HepG2 (cell line): Measurements from ENCODE around the gene BICRAL. TPM values are rescaled to one million over a fixed set of nuclear protein-coding genes. Genes with fewer than 3 reads are reported as not detected.

ENCODE experiments used
- FOXK1 ChIP-seq: sonication (generic); formaldehyde crosslinking; IDR thresholded peaks from 2 replicates; pipeline ENCODE4 v1.4.0; 2020; ENCODE audit warnings: low read depth, missing genetic modification reagents, borderline replicate concordance
- GFI1 ChIP-seq: sonication (generic); formaldehyde crosslinking; IDR thresholded peaks from 2 replicates; pipeline ENCODE4 v1.5.0; 2020; ENCODE audit warnings: missing genetic modification reagents, mild to moderate bottlenecking, borderline replicate concordance
- KLF16 ChIP-seq, 2 experiments: sonication (generic) in 1 of 2; formaldehyde crosslinking in 1 of 2; IDR thresholded peaks; 2 replicates each; pipeline versions ENCODE4 v1.6.1 to v1.8.0; 2016 to 2023; ENCODE audit warnings: missing genetic modification reagents in 2 of 2, missing compliant biosample characterization in 1 of 2
- MAFG ChIP-seq: sonication (generic); formaldehyde crosslinking; IDR thresholded peaks from 2 replicates; pipeline ENCODE4 v1.5.1; 2020; ENCODE audit warnings: mild to moderate bottlenecking, missing genetic modification reagents
- MED1 ChIP-seq: sonication (generic); formaldehyde crosslinking; IDR thresholded peaks from 2 replicates; pipeline ENCODE4 v1.4.0; 2020; ENCODE audit warnings: missing genetic modification reagents
- PATZ1 ChIP-seq: sonication (generic); formaldehyde crosslinking; IDR thresholded peaks from 2 replicates; pipeline ENCODE4 v1.4.0; 2020; ENCODE audit warnings: missing genetic modification reagents
- PHF21A ChIP-seq: sonication (generic); formaldehyde crosslinking; IDR thresholded peaks from 2 replicates; pipeline ENCODE4 v1.5.0; 2020; ENCODE audit warnings: mild to moderate bottlenecking, missing genetic modification reagents
- SRSF4 ChIP-seq: fragments of 200-400 bp; formaldehyde crosslinking; IDR thresholded peaks from one replicate; pipeline ENCODE4 v1.6.1; 2018; ENCODE audit warnings: mild to moderate bottlenecking, low read depth, low read length, moderate library complexity; ENCODE audit not compliant: poor library complexity, severe bottlenecking
- TBL1XR1 ChIP-seq: fragments of 150-350 bp; IDR thresholded peaks from 2 replicates; pipeline ENCODE4 v1.6.1; 2014; ENCODE audit warnings: borderline replicate concordance, low read length; ENCODE audit not compliant: partially characterized antibody
- ZC3H4 ChIP-seq: sonication (generic); formaldehyde crosslinking; IDR thresholded peaks from 2 replicates; pipeline ENCODE4 v1.4.0; 2020; ENCODE audit warnings: missing genetic modification reagents, borderline replicate concordance
- ZFP36 ChIP-seq: fragments of 150-350 bp; IDR thresholded peaks from 2 replicates; pipeline ENCODE4 v1.6.1; 2018; ENCODE audit warnings: borderline replicate concordance, low read length, low read depth; ENCODE audit not compliant: partially characterized antibody
- ZNF234 ChIP-seq: sonication (generic); formaldehyde crosslinking; conservative IDR thresholded peaks from 2 replicates; pipeline ENCODE4 v1.5.1; 2020; ENCODE audit warnings: mild to moderate bottlenecking, missing genetic modification reagents
- ZNF354B ChIP-seq: sonication (generic); formaldehyde crosslinking; IDR thresholded peaks from 2 replicates; pipeline ENCODE4 v1.8.0; 2022; ENCODE audit warnings: mild to moderate bottlenecking, missing genetic modification reagents
- ZNF704 ChIP-seq: sonication (generic); formaldehyde crosslinking; IDR thresholded peaks from 2 replicates; pipeline ENCODE4 v1.8.1; 2023; ENCODE audit warnings: mild to moderate bottlenecking, inconsistent platforms, moderate library complexity, missing genetic modification reagents, borderline replicate concordance
- ZSCAN21 ChIP-seq: sonication (generic); formaldehyde crosslinking; IDR thresholded peaks from 2 replicates; pipeline ENCODE4 v1.8.0; 2022; ENCODE audit warnings: mild to moderate bottlenecking, missing genetic modification reagents, moderate library complexity, borderline replicate concordance
- polyA plus RNA-seq, 8 experiments: library from polyadenylated mRNA; depleted of rRNA in 3 of 8; stranded (reverse) in 7 of 8; unstranded in 1 of 8; fragments of >200 nt; fragmentation: Illumina TruSeq in 4 of 8; extraction: Trizol in 4 of 8; gene quantifications; 2 replicates each; pipeline versions ENCODE4 v1.2.1 to v1.2.3, GENCODE V29; 2011 to 2016; ENCODE audit warnings: low read depth in 4 of 8, missing spikeins in 1 of 8, mixed read lengths in 1 of 8; ENCODE audit not compliant: insufficient read depth in 1 of 8
- total RNA-seq, 5 experiments: library from RNA; depleted of rRNA; stranded (reverse); fragments of >200 nt; fragmentation: Illumina TruSeq; extraction: Trizol; gene quantifications; 2 replicates each; pipeline ENCODE4 v1.2.3, GENCODE V29; 2016; ENCODE audit warnings: low read depth in 1 of 5
- TF ChIP-seq, protein P1 (sequence below): sonication (generic); formaldehyde crosslinking; IDR thresholded peaks from 2 replicates; pipeline ENCODE4 v1.8.0; 2022; ENCODE audit warnings: mild to moderate bottlenecking, missing genetic modification reagents, borderline replicate concordance
- TF ChIP-seq, protein P2 (sequence below): sonication (generic); formaldehyde crosslinking; IDR thresholded peaks from 2 replicates; pipeline ENCODE4 v1.8.0; 2022; ENCODE audit warnings: mild to moderate bottlenecking, missing genetic modification reagents, moderate library complexity
- TF ChIP-seq, protein P3 (sequence below): sonication (generic); formaldehyde crosslinking; IDR thresholded peaks from 2 replicates; pipeline ENCODE4 v1.5.0; 2020; ENCODE audit warnings: missing genetic modification reagents
- TF ChIP-seq, protein P4 (sequence below): sonication (generic); formaldehyde crosslinking; IDR thresholded peaks from 2 replicates; pipeline ENCODE4 v1.4.0; 2020; ENCODE audit warnings: missing genetic modification reagents, mild to moderate bottlenecking, borderline replicate concordance

BICRAL gene
- total and polyA plus RNA-seq, 2 of the 13 experiments (the other 11 are each of a cell fraction or from before 2014, with no cell fraction given), result 5.0 to 13.5 TPM

- TF ChIP-seq, protein P1, sequence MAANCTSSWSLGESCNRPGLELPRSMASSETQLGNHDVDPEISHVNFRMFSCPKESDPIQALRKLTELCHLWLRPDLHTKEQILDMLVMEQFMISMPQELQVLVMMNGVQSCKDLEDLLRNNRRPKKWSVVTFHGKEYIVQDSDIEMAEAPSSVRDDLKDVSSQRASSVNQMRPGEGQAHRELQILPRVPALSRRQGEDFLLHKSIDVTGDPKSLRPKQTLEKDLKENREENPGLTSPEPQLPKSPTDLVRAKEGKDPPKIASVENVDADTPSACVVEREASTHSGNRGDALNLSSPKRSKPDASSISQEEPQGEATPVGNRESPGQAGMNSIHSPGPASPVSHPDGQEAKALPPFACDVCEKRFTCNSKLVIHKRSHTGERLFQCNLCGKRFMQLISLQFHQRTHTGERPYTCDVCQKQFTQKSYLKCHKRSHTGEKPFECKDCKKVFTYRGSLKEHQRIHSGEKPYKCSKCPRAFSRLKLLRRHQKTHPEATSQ, result no peak
- TF ChIP-seq MAFG (CRISPR knock-in tag) (no peak), TBL1XR1 (no peak), GFI1 (CRISPR knock-in tag) (0 out of 2 replicates have a peak, but pooled peaks have one; percentile 18), ZSCAN21 (CRISPR knock-in tag) (no peak), SRSF4 (no peak), MED1 (no peak), ZNF234 (CRISPR knock-in tag) (no peak), FOXK1 (CRISPR knock-in tag) (no peak), PATZ1 (CRISPR knock-in tag) (peak; percentile 78), ZC3H4 (CRISPR knock-in tag) (no peak), PHF21A (CRISPR knock-in tag) (0 out of 2 replicates have a peak, but pooled peaks have one; percentile 7), ZNF354B (CRISPR knock-in tag) (no peak), ZNF704 (no peak), KLF16 (CRISPR knock-in tag; IDR thresholded peaks at IDR 0.05) (no peak), ZFP36 (no peak)
- TF ChIP-seq, protein P2, sequence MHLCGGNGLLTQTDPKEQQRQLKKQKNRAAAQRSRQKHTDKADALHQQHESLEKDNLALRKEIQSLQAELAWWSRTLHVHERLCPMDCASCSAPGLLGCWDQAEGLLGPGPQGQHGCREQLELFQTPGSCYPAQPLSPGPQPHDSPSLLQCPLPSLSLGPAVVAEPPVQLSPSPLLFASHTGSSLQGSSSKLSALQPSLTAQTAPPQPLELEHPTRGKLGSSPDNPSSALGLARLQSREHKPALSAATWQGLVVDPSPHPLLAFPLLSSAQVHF (CRISPR knock-in tag), result no peak
- TF ChIP-seq, protein P3, sequence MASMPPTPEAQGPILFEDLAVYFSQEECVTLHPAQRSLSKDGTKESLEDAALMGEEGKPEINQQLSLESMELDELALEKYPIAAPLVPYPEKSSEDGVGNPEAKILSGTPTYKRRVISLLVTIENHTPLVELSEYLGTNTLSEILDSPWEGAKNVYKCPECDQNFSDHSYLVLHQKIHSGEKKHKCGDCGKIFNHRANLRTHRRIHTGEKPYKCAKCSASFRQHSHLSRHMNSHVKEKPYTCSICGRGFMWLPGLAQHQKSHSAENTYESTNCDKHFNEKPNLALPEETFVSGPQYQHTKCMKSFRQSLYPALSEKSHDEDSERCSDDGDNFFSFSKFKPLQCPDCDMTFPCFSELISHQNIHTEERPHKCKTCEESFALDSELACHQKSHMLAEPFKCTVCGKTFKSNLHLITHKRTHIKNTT, result no peak
- TF ChIP-seq, protein P4, sequence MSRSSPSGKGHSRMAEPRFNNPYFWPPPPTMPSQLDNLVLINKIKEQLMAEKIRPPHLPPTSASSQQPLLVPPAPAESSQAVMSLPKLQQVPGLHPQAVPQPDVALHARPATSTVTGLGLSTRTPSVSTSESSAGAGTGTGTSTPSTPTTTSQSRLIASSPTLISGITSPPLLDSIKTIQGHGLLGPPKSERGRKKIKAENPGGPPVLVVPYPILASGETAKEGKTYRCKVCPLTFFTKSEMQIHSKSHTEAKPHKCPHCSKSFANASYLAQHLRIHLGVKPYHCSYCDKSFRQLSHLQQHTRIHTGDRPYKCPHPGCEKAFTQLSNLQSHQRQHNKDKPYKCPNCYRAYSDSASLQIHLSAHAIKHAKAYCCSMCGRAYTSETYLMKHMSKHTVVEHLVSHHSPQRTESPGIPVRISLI (CRISPR knock-in tag), result peak; percentile 83
Observed at GRCh38 chr6:42781796-42782688, at the start of gene BICRAL (continued).
